Ureter (tissue), 1 donor: ENCODE data around the gene DHRS3. TPM values are rescaled to one million over a fixed set of nuclear protein-coding genes. Genes with fewer than 3 reads are reported as not detected.
"Not testable (repeated sequence)": the region's sequence is repeated elsewhere in the genome, so short reads cannot be mapped to it uniquely, and the experiment has no call there.

Experiments used
- DNase-seq: peaks from one replicate; pipeline ENCODE4 v3.0.0-alpha.2; 2020; ENCODE audit warnings: low spot score
- total RNA-seq: library from RNA; stranded (reverse); gene quantifications from one replicate; pipeline ENCODE4 v1.2.4, GENCODE V29; 2023
- donor health status: DM: yes; HTN: yes; CAD: no.

DHRS3 gene
- total RNA-seq, 1 donor from 2014 or later: 237 TPM

GRCh38 chr1:12540580-12541273, 77.3 kb downstream of the DHRS3 start:
- DNase-seq: no peak

GRCh38 chr1:12539705-12540579, 78.1 kb downstream of the DHRS3 start:
- DNase-seq: peak; percentile 82

GRCh38 chr1:12539320-12539704, 78.7 kb downstream of the DHRS3 start:
- DNase-seq: no peak

GRCh38 chr1:12538536-12538935, 79.5 kb downstream of the DHRS3 start:
- DNase-seq: not testable (repeated sequence)

GRCh38 chr1:12537906-12538461, 80.0 kb downstream of the DHRS3 start:
- DNase-seq: no peak

GRCh38 chr1:12537294-12537693, 80.7 kb downstream of the DHRS3 start:
- DNase-seq: no peak

- DNase-seq: no peak
These were observed 81.9 kb downstream of the DHRS3 start for GRCh38 chr1:12536023-12536639.

GRCh38 chr1:12532405-12533315, 85.3 kb downstream of the DHRS3 start:
- DNase-seq: no peak

- no peak for DNase-seq
These were observed 86.9 kb downstream of the DHRS3 start for GRCh38 chr1:12531179-12531499.

GRCh38 chr1:12530462-12531178, 87.4 kb downstream of the DHRS3 start:
- DNase-seq: no peak

- DNase-seq: no peak
These were observed 88.3 kb downstream of the DHRS3 start for GRCh38 chr1:12529640-12530174.

- DNase-seq: peak; percentile 91
These were observed 89.8 kb downstream of the DHRS3 start for GRCh38 chr1:12528021-12528852.

GRCh38 chr1:12527564-12527963, 90.4 kb downstream of the DHRS3 start:
- DNase-seq: no peak

GRCh38 chr1:12525311-12526181, 92.5 kb downstream of the DHRS3 start:
- peak; percentile 75 for DNase-seq

GRCh38 chr1:12524266-12524665, 93.7 kb downstream of the DHRS3 start:
- DNase-seq: no peak

- not testable (repeated sequence) for DNase-seq
These were observed 95.2 kb downstream of the DHRS3 start for GRCh38 chr1:12522780-12523179.

GRCh38 chr1:12521096-12521495, 96.9 kb downstream of the DHRS3 start:
- DNase-seq: no peak

GRCh38 chr1:12519693-12520364, 98.2 kb downstream of the DHRS3 start:
- no peak for DNase-seq
